Measurements from ENCODE around the gene SFTPA1.

- no peak for TF ChIP-seq CTCF (IDR thresholded peaks at IDR 0.05)
- no peak for TF ChIP-seq EZH2 (IDR thresholded peaks at IDR 0.05; ENCODE audit: borderline replicate concordance, insufficient read depth, low read depth, low read length, poor library complexity, severe bottlenecking)
Measured at GRCh38 chr10:79561257-79561656, 49.5 kb upstream of the SFTPA1 start.
